ENCODE data around the gene TRAM2.

The TRAM2 gene

DNA sequence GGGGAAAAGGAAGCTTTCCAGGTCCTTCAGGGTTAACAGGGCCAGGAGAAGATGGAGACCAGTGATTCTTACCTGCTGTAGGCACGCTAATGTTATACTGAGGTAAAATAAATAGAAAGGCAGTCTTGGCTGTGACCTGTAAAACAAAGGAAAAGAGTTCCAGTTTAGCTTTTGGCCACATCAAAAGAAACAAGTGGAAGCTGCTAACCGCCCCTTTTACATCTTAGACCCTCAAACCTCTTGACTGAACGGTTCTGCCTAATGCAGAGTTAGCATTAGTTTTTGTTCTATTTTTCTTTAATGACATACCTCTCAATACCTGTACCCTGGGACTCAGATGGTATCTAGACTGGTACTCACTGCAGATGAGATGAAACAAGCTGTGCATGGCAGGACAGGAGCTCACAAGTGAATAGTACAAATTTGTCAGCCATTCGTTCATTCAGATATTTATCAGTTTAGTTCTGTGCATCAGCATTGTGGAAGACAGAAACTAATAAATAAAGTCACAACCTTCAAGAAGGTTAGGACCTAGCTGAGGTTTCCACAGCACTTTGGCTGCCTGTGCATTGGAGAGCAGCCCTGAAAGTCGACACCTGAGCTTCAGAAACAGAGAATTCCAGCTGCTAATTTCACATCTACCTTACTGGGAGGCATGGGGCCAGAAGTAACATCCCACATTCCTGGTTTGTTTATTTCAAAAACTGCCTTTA, 41.0 kb downstream of the TRAM2 start:
- TF ChIP-seq, protein P1, sequence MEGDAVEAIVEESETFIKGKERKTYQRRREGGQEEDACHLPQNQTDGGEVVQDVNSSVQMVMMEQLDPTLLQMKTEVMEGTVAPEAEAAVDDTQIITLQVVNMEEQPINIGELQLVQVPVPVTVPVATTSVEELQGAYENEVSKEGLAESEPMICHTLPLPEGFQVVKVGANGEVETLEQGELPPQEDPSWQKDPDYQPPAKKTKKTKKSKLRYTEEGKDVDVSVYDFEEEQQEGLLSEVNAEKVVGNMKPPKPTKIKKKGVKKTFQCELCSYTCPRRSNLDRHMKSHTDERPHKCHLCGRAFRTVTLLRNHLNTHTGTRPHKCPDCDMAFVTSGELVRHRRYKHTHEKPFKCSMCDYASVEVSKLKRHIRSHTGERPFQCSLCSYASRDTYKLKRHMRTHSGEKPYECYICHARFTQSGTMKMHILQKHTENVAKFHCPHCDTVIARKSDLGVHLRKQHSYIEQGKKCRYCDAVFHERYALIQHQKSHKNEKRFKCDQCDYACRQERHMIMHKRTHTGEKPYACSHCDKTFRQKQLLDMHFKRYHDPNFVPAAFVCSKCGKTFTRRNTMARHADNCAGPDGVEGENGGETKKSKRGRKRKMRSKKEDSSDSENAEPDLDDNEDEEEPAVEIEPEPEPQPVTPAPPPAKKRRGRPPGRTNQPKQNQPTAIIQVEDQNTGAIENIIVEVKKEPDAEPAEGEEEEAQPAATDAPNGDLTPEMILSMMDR (IDR thresholded peaks at IDR 0.05; ENCODE audit: low read depth, low read length): no peak
- H3K4me3 ChIP-seq (ENCODE audit: low read depth, low read length): no peak overlapping the region
- DNase-seq (ENCODE audit: low read depth, low spot score): no peak
- in situ Hi-C loops (cut with HindIII; ENCODE audit: low sequenced_read_pairs): no loop called here

DNA sequence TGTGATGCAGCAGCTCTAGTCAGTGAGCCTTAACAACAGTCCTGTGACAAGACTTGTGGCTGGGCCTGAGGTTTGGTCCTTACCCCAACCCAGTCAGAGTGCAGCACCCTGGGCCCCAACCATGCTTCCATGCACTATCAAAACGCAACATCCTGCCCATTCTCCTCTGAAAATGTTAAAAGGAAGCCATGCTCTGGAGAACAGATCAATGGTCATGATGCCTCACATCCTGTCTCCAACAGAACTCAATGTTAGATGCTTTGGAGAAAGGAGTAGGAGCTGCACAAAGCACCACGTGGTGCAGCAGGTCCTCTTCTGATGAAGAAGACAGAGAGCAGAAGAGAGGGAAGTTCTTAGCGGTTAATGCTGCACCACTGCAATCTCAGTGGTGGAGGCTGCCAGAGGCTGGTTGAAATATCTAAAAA, 41.9 kb downstream of the TRAM2 start:
- DNase-seq (ENCODE audit: low read depth, low spot score): no peak
- TF ChIP-seq, protein P1 (IDR thresholded peaks at IDR 0.05; ENCODE audit: low read depth, low read length): no peak
- H3K4me3 ChIP-seq (ENCODE audit: low read depth, low read length): no peak overlapping the region
- in situ Hi-C loops (cut with HindIII; ENCODE audit: low sequenced_read_pairs): no loop called here

DNA sequence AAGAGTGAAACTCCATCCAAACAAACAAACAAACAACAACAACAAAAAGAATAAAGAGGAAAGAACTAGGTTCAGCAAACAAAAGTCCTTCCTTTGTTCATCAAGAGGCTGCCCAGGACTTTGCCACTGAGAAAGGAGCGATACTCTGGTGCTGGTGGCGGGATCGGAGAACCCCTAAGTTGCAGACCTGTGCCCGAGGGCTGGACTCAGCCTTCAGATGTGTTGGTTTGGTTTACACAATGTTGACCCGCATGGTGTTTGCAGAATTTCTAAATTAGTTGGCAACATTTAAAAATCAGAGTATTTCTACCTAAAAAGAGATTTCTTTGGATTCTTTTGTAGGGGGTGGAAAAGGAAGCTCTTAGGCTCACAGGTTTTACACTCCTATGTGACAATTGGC, 42.5 kb downstream of the TRAM2 start:
- no peak overlapping the region for H3K4me3 ChIP-seq (ENCODE audit: low read depth, low read length)
- TF ChIP-seq, protein P1 (IDR thresholded peaks at IDR 0.05; ENCODE audit: low read depth, low read length): no peak
- DNase-seq (ENCODE audit: low read depth, low spot score): no peak
- in situ Hi-C loops (cut with HindIII; ENCODE audit: low sequenced_read_pairs): no loop called here

DNA sequence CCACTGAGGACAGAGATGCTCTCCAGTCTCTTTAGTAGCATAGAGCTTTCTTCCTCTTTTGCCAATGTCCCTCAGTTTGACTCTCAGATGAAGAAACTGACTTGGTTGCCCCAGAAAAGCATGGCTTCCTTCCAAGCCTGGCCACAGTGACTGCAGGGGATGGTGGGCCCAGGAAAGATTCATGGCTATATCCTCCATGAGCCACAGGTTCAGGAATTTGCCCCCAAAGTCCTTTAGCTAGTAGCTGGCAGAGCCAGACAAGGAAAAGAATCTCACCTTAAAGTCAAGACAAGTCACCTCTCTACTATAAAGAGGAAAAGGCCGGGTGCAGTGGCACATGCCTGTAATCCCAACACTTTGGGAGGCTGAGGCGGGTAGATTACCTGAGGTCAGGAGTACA, 43.4 kb downstream of the TRAM2 start:
- no peak overlapping the region for H3K4me3 ChIP-seq (ENCODE audit: low read depth, low read length)
- DNase-seq (ENCODE audit: low read depth, low spot score): no peak
- TF ChIP-seq, protein P1 (IDR thresholded peaks at IDR 0.05; ENCODE audit: low read depth, low read length): no peak
- in situ Hi-C loops (cut with HindIII; ENCODE audit: low sequenced_read_pairs): no loop called here

DNA sequence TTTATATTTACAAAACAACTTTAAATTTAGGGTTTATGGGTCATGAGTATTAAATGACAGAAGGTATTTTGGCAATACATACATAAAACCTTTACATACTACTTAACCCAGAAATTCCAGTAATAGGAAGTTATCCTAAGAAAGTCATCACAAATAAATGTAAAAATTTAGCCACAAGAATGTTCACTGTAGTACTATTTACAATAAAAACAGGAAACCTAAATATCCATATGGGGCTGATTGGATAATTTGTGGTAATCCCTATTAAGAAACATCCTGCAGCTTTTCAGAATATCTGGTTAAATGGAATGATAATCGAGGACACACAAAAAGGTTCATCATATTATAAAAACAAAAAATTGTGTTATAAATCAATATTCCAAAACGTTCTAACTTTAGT, 44.4 kb downstream of the TRAM2 start:
- TF ChIP-seq, protein P1 (IDR thresholded peaks at IDR 0.05; ENCODE audit: low read depth, low read length): no peak
- no peak overlapping the region for H3K4me3 ChIP-seq (ENCODE audit: low read depth, low read length)
- DNase-seq (ENCODE audit: low read depth, low spot score): no peak
- in situ Hi-C loops (cut with HindIII; ENCODE audit: low sequenced_read_pairs): no loop called here

DNA sequence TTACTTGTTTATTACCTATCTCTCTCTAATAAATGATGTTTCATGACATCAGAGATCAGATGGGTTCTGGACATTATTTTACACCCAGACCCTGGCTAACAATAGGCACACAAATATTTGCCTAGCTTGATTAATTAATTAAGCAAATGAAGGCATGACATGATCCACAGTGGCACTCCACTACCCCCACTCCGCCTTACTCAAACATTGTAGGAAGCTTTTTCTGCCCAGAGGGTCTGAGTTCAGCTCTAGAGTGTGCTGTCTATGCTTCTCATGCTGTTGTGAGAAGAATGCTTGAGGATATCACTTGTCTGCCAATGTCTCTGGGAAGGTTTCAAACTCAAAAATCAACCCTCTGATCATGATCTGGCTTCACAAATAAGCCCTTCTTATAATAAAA, 45.0 kb downstream of the TRAM2 start:
- no peak overlapping the region for H3K4me3 ChIP-seq (ENCODE audit: low read depth, low read length)
- in situ Hi-C loops (cut with HindIII; ENCODE audit: low sequenced_read_pairs): no loop called here
- TF ChIP-seq, protein P1 (IDR thresholded peaks at IDR 0.05; ENCODE audit: low read depth, low read length): no peak
- DNase-seq (ENCODE audit: low read depth, low spot score): no peak
